ENCODE measurements around the gene ATP6AP1.

- no peak for TF ChIP-seq CTCF (conservative IDR thresholded peaks at IDR 0.05)
- no peak for TF ChIP-seq EZH2 (IDR thresholded peaks at IDR 0.05; ENCODE audit: low read depth)
Measured at GRCh38 chrX:154473683-154474082, 45.2 kb downstream of the ATP6AP1 start.
